H7 (cell line): Measurements from ENCODE around the gene ITPR1. TPM values are rescaled to one million over a fixed set of nuclear protein-coding genes. Genes with fewer than 3 reads are reported as not detected.
"Not testable (repeated sequence)": the region's sequence is repeated elsewhere in the genome, so short reads cannot be mapped to it uniquely, and the experiment has no call there.

Source experiments
- DNase-seq: peaks from one replicate; pipeline ENCODE4 v3.0.0; 2012
- H3K27me3 ChIP-seq: 2 replicates; pipeline ENCODE4 v1.6.0; 2011; ENCODE audit warnings: mild to moderate bottlenecking, low read length; ENCODE audit not compliant: control insufficient read depth, insufficient read depth
- H3K36me3 ChIP-seq: replicated peaks from 2 replicates; pipeline ENCODE4 v1.5.1; 2011; ENCODE audit warnings: low read length; ENCODE audit not compliant: control insufficient read depth, insufficient read depth
- H3K4me3 ChIP-seq: 2 replicates; pipeline ENCODE4 v1.5.1; 2011; ENCODE audit warnings: low read depth, mild to moderate bottlenecking, control low read depth, low read length, moderate library complexity; ENCODE audit not compliant: insufficient read depth
- total RNA-seq: library from RNA; depleted of rRNA; stranded (reverse); fragments of >200 nt; shearing (Covaris generic); gene quantifications from 2 replicates; pipeline ENCODE4 v1.2.3, GENCODE V29; 2014

ITPR1 gene
- total RNA-seq, 1 experiment from 2014 or later, result 4.4 TPM

DNA sequence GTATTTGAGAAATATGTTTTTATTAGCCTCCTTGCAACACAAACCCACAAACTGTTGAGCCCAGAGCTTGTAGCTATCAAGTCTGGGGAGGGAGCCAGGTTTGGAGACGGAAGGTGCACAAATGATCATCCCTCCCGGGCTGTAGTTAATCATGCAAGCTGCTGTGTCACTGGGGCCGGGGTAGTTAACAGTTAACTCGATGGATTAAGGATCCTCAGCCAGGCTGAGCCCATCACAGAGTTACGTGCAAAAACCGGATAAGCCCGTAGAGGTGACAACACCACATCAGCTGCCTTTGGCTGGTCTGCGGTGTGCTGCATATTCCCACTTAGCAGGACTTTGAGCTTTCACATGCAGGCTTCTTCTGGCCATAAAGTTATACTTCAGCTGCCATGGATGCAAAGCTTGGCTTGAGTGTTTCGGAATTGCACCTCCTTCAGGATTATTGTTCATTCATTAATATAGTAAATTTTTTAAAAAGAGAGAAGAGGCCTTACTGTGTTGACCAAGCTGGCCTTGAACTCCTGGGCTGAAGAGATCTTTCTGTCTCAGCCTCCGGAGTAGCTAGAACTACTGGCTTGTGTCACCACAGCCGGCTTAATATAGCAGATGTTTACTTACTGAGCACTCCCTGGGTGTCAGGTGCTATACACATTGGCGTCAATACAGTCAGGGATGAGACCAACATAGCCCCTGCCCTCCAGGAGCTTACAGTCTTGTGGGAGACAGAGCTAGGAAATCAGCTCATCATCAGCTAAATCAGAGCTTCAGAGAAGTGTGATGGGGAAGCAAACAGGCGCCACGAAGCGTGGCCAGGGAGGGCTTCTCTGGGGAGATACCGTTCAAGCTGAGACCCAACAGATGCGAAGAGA lies 259.3 kb downstream of the ITPR1 start:
- Histone ChIP-seq H3K36me3 (no peaks in the 10 kb centered on the region), H3K4me3 (no peak overlapping the region), H3K27me3 (no peaks in the 10 kb centered on the region)
- no peak for DNase-seq

DNA sequence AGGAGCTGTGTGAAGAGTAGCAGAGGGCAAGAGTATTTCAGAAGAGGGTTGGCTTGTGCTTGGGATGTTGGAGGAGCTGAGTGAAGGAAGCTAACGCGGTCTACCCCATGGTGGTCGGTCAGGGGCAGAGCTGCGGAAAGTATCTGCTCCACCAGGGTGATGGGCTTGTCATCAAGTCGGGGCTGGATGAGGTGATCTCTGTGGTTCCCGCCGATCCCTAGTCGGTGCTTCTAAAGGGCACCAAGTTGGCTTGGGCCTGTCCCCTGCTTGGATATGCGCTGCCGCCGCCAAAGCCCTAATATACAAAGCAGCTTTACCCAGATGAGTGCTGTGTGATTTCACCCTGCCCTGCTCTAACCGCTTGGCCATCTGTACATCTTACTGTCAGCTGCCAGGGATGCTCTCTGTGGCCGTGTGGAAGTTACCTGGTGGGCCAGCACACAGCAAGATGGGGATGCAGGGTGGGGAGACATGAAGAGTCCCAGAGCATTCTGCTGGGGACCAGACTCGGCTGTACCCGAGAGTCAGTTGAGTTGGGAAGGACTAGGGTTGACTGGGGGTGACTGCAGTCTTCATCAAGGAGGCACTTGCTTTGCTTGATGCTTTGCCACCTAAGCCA lies 260.0 kb downstream of the ITPR1 start:
- H3K27me3 ChIP-seq, result no peaks in the 10 kb centered on the region
- no peak for DNase-seq
- no peak overlapping the region for H3K4me3 ChIP-seq
- H3K36me3 ChIP-seq, result no peaks in the 10 kb centered on the region

DNA sequence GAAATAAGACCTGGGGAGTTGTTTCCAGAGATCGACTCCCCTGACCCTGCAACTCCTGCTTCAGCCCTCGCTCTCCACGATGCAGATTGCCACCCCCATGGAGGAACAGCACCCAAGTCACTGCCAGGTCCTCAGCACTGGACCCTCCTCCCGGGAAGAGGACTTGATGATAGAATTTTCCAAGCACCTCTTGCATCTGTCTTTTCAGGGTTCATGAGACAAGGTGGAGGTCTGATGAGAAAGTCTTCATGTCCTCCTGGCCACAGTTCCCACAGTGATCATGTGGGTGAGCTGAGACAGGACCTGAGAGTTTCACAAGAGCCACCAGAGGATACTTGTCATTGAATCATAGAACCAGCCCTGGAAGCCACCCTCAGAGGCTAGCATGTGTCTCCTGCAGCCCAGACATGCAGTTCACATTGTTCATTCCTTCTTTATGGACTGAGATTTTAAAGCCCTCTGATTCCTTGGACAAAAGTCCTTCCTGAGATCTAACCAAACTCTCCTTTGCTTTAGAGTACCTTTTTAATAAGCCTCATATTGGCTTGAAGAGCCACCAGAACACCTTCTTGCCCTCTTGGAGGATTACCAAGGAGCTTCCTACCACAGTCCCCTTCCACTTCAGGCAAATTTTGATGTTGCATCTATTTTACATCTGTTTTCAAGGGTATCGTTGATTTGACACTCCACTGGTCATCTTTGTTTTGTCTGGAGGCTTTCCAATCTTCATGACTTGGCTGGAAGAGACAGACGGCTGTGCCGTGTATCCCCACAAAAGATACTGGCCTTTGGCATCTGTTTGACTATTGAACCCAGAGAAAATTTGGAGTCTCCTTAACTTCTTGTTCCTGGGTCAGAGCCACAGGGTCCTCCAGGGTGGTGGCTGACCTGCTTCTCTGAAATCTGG lies 261.3 kb downstream of the ITPR1 start:
- H3K4me3 ChIP-seq, result no peak overlapping the region
- H3K27me3 ChIP-seq, result no peaks in the 10 kb centered on the region
- DNase-seq, result no peak
- H3K36me3 ChIP-seq, result no peaks in the 10 kb centered on the region

DNA sequence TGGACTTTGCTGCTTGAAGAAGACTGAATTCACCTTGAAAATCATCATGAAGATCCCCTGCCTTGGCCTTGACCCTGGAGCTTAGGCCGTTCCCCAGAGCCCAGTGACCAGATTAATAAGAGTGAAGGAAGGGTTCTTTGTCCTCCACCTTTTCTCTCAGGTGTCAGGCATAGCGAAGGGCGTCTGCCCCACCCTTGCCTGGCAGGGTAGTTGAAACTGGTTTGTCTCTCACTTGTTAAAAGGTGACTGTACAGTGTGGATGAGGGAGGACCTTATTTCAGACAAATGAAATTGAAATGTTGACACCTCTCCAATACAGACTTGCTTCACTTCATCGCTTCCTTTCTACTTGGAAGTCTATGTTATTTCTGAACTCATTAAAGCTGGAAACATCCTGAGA lies 262.4 kb downstream of the ITPR1 start:
- H3K36me3 ChIP-seq, result no peaks in the 10 kb centered on the region
- DNase-seq, result no peak
- H3K27me3 ChIP-seq, result no peaks in the 10 kb centered on the region

DNA sequence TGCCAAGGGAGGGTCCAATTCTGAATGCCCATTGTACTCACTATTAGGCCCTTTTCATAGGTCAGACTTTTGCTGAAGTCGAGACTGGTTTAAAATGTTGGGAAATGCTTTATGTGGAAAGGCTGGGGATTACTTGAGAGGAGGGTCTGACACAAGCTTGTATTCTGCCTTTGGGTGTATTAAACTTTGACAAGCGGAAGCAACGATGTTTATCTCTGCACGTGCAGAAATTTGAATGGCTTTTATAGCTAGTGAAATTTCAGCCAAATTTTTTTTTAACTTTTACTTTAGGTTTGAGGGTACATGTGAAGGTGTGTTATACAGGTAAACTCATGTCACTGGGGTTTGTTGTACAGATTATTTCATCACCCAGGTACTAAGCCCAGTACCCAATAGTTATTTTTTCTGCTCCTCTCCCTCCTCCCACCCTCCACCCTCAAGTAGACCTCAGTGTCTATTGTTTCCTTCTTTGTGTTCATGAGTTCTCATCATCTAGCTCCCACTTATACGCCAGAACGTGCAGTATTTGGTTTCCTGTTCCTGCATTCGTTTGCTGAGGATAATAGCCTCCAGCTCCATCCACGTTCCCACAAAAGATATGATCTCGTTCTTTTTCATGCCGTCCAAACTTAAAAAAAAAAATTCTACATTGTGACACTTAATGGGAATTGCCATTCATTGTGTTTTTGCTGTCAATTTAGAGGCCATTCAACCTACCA lies 263.1 kb downstream of the ITPR1 start:
- no peak for DNase-seq
- H3K4me3 ChIP-seq, result no peak overlapping the region
- H3K36me3 ChIP-seq, result no peaks in the 10 kb centered on the region
- H3K27me3 ChIP-seq, result no peaks in the 10 kb centered on the region

More for the DNA sequence above, 262.4 kb downstream of the ITPR1 start:
- no peak overlapping the region for H3K4me3 ChIP-seq

DNA sequence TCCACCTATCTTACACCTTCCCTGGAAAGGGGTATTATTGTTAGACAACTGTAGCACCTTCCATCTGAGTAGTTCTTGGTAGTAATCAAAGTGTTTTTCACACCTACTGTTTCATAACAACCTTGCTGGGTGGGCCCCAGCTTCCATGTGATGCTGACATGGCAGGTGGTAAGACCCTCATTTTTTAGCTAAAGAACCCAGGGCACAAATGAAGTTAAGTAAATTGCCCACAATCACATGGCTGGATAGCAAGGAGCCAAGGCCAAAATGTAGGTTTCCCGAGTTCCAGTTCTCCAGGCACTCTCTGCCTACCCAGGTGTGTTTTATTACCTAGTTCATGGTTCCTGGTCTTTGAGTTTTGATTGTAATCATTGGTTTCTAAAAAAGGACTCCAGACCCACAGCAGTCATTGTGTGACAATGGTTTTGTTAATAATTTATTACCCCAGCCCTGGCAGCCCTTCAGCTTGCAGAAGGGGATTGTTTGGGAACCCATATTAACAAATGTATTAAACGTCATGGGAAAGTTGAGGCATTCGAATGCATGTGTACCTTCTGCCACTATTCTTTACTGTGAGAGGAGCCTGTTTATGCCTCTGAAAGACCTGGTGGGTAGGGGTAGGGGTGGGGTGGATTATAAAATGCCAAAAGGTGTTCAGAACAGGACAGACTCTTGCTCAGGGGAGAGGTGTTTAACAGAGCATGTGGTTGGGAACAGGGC lies 263.9 kb downstream of the ITPR1 start:
- H3K27me3 ChIP-seq, result no peaks in the 10 kb centered on the region
- H3K4me3 ChIP-seq, result no peak overlapping the region
- DNase-seq, result no peak
- no peaks in the 10 kb centered on the region for H3K36me3 ChIP-seq

DNA sequence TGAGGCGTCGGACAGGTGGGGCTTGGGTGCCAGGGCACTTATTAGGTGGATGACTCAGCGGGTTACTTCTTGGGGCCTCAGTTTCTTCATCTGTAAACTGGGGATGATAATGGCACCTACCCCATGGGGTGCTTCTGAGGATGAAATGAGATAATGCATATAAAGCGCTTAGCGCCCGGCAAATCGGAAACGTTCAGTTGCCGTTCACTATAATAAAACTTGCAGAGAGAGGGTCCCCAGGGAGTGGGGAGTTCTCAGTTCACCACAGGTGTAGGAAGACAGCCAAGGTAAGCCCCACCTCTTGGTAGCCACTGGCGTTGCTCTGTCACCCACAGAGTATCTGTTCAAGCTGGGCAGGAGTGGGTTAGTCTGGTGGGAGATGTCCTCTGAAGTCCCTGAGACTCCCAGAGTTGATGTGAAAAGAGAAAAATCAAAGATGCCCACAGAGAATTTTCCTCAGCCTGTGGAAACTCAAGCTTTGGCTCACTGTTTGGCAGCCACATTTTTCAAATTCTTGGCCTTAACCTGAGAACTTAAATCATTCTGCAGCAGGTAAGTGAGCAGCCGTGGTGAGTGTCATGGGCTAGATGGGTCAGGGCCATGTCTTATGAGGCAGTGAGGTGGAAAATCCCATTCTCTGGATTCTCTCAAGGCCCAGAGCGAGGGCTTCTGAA lies 264.6 kb downstream of the ITPR1 start:
- H3K27me3 ChIP-seq, result no peaks in the 10 kb centered on the region
- H3K4me3 ChIP-seq, result no peak overlapping the region
- DNase-seq, result no peak
- H3K36me3 ChIP-seq, result no peaks in the 10 kb centered on the region

DNA sequence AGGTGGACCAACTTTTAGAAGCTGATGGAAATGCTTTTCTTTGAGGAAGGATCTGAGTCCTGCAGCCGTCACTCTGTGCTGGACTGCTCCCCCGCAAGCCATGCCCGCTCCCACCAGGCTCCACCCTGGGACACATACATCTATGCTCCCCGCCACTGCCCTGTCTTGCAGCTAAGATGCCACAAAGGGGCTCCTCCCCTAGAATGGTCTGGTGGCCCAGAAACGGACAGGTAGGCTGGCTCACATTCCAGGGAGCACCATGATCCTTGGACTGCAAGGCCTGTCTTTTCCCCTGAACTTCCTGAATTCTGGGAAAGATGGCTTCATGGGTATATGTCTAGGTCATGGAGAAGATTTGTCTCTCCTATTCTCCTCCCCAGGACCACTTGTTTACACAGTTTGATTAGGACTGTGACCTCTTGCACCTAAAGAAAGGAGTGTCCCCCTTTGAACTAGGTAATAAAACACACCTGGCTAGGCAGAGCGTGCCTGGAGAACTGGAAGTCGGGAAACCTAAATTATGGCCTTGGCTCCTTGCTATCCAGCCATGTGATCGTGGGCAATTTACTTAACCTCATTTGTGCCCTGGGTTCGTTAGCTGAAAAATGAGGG lies 265.2 kb downstream of the ITPR1 start:
- Histone ChIP-seq H3K27me3 (no peaks in the 10 kb centered on the region), H3K36me3 (no peaks in the 10 kb centered on the region), H3K4me3 (no peak overlapping the region)
- DNase-seq, result no peak

DNA sequence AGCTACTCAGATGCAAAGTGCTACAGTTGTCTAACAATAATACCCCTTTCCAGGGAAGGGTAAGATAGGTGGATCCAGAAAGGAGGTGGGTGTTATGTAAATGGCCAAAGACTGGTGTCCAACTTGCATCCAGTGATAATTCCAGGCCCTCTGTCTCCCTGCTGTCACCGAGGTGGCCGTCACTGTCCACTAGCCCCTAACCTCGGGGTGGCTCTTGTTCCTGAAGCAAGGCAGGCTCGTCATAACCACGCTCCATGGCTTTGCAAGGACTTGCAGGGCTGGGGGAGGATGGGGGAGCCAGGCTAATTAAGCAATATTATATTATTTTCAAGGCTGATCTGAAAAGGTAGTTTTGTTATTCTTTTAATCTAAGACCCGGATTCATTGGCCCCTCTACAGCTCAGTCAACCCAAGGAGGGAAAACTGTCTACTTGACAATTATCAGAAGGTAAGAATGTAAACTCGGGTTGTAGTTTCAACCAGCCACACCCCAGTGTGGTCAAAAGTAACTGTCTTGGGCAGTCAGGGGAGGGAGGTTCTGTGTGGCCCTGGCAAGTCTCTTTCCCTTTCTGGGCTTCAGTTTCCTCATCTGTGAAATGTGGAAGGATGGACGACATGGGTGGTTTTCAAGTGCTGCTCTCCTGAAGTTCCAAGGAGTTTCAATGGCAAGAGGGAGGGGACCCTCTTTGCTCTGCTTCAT lies 266.0 kb downstream of the ITPR1 start:
- Histone ChIP-seq H3K27me3 (no peaks in the 10 kb centered on the region), H3K36me3 (no peaks in the 10 kb centered on the region), H3K4me3 (no peak overlapping the region)
- no peak for DNase-seq

DNA sequence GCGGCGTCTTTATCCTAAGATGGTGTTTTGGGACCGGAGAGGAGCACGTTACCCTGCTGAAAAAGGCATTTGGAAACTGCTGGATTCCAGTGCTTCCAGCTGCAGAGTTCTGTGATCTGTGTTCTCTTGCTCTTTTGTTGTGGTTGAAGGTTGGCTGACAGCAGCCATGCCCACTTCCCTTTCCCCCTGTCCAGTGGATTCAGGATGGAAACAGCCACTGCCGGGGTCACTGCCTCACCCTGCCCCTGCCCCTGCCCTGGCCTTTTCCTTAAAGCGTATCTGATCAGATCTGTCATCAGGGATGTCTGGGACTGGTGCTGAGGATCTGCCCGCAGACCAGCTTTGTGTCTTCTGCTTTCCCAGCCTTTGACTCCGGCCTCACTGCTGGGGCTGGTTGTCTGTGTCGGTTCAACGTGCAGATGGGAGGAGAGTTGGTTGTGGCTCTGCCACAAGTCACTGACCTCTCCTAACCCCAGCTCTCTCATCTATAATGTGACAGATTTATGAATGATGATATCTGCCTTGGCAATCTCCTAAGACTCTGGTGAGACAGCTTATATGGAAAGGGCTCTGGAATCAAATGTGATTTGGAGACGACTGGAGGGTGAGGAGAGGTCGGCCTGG lies 266.7 kb downstream of the ITPR1 start:
- H3K27me3 ChIP-seq, result no peaks in the 10 kb centered on the region
- H3K36me3 ChIP-seq, result no peaks in the 10 kb centered on the region
- no peak for DNase-seq
- no peak overlapping the region for H3K4me3 ChIP-seq

DNA sequence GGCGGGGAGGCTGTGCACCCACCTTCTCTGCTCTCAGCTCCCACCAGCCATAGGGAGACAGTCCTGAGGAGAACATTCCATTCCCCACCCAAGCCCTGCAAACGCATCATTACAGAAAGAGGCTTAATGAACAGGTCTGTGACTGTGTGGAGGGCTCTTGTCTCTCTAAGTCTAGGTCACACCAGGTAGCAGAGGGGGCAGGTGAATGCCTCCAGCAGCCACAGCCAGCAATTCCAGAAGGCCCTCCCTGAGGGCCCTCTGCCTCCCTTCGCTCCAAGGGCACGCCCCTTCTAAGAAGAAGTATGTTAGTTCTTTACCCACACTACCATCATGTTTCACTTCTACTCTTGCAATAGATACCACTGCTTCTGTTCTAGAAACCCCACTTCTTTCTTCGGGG lies 268.6 kb downstream of the ITPR1 start:
- Histone ChIP-seq H3K36me3 (no peaks in the 10 kb centered on the region), H3K4me3 (no peak overlapping the region), H3K27me3 (no peaks in the 10 kb centered on the region)
- no peak for DNase-seq

DNA sequence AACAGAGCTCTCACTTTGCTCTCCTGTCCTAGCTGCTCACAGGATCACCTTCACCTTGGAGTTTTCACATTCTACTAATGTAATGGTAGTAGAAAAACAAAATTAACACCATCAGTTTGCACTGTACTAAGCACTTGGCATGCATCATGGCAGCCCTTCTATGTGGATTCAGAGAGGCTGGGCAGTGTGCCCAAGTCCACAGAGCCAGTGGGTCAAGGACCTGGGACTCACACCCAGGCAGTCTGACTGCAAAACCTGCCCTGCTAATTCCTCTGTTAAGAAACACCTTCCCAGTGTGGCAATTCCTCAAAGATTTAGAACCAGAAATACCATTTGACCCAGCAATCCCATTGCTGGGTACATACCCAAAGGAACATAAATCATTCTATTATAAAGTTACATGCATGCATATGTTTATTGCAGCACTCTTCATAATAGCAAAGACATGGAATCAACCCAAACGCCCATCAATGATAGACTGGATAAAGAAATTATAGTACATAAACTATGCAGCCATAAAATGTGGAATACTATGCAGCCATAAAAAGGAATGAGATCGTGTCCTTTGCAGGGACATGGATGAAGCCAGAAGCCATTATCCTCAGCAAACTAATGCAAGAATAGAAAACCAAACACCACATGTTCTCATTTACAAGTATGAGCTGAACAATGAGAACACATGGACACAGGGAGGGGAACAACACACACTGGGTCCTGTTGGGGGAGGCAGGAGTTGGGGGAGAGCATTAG lies 269.5 kb downstream of the ITPR1 start:
- not testable (repeated sequence) for H3K36me3 ChIP-seq, H3K27me3 ChIP-seq, H3K4me3 ChIP-seq, DNase-seq
